SH-SY5Y (cell line): ENCODE results near the gene TCN2.

Experiments
- GATA2 ChIP-seq: IDR thresholded peaks from 2 replicates; pipeline ENCODE4 v1.6.1; 2011; ENCODE audit warnings: mild to moderate bottlenecking, low read depth, low read length
- GATA3 ChIP-seq: IDR thresholded peaks from 2 replicates; pipeline ENCODE4 v1.6.1; 2011; ENCODE audit warnings: low read depth, mild to moderate bottlenecking, low read length, moderate library complexity

GRCh38 chr22:30568137-30568805, 38.7 kb upstream of the TCN2 start:
- no peak for TF ChIP-seq GATA2
- TF ChIP-seq GATA3 = no peak
